OCI-LY7 (cell line): ENCODE results near the gene NCKAP1. TPM values are rescaled to one million over a fixed set of nuclear protein-coding genes. Genes with fewer than 3 reads are reported as not detected.

Experiments used
- BruUV-seq: library from RNA; stranded (reverse); fragments of 400-500 nt; replicated peaks from 2 replicates; lab custom pipeline; 2021; lab: Mats Ljungman, UMichigan
- CTCF ChIA-PET: fragments of 300-600 bp; sonication (Branson Sonifier 250); formaldehyde crosslinking; loops from one replicate; lab custom pipeline; 2022; ENCODE audit warnings: antibody characterized with exemption; ENCODE audit not compliant: unreplicated experiment; lab: Charles Lee
- POLR2A ChIA-PET: fragments of 300-600 bp; sonication (Branson Sonifier 250); formaldehyde crosslinking; loops from one replicate; lab custom pipeline; 2022; ENCODE audit warnings: antibody characterized with exemption; lab: Charles Lee
- DNase-seq: peaks from one replicate; pipeline ENCODE4 v3.0.0-alpha.2; 2015; ENCODE audit warnings: low spot score
- H2AFZ ChIP-seq: fragments of 200-600 bp; sonication (generic), shearing (Covaris generic); 2 replicates; pipeline ENCODE4 v1.6.1; 2014; ENCODE audit warnings: mild to moderate bottlenecking, antibody characterized with exemption, low read length, moderate library complexity
- H3K27ac ChIP-seq: fragments of 200-600 bp; sonication (generic); 2 replicates; pipeline ENCODE4 v1.5.1; 2014; ENCODE audit warnings: mixed run types, low read depth, mild to moderate bottlenecking, moderate library complexity, low read length, inconsistent platforms; ENCODE audit not compliant: poor library complexity, severe bottlenecking
- H3K36me3 ChIP-seq: fragments of 200-600 bp; sonication (generic); 2 replicates; pipeline ENCODE4 v1.6.1; 2014; ENCODE audit warnings: mild to moderate bottlenecking, antibody characterized with exemption, low read length, moderate library complexity, mixed read lengths; ENCODE audit not compliant: insufficient read depth
- H3K4me1 ChIP-seq: fragments of 200-600 bp; sonication (generic); 2 replicates; pipeline ENCODE4 v1.5.1; 2014; ENCODE audit warnings: mild to moderate bottlenecking, low read length; ENCODE audit not compliant: insufficient read depth, poor library complexity, severe bottlenecking
- H3K4me2 ChIP-seq: fragments of 200-600 bp; sonication (generic); 2 replicates; pipeline ENCODE4 v1.6.1; 2014; ENCODE audit warnings: mild to moderate bottlenecking, low read length
- H3K4me3 ChIP-seq: fragments of 200-600 bp; sonication (generic); 2 replicates; pipeline ENCODE4 v1.5.1; 2014; ENCODE audit warnings: mild to moderate bottlenecking, low read depth, low read length; ENCODE audit not compliant: poor library complexity, severe bottlenecking
- H3K79me2 ChIP-seq: fragments of 200-600 bp; sonication (generic); 2 replicates; pipeline ENCODE4 v1.6.1; 2016; ENCODE audit warnings: low read depth, mild to moderate bottlenecking, low read length, moderate library complexity, mixed read lengths; ENCODE audit not compliant: insufficient read depth
- H3K9me2 ChIP-seq: fragments of 200-600 bp; sonication (generic); 2 replicates; pipeline ENCODE4 v1.6.1; 2016; ENCODE audit warnings: mild to moderate bottlenecking, low read length, mixed read lengths; ENCODE audit not compliant: insufficient read depth
- H3K9me3 ChIP-seq: fragments of 200-600 bp; sonication (generic); 2 replicates; pipeline ENCODE4 v1.6.1; 2014; ENCODE audit warnings: mild to moderate bottlenecking, mixed run types, low read length, mixed read lengths
- H4K20me1 ChIP-seq: fragments of 200-600 bp; sonication (generic); 2 replicates; pipeline ENCODE4 v1.6.1; 2014; ENCODE audit warnings: mild to moderate bottlenecking, antibody characterized with exemption, low read length, moderate library complexity, mixed read lengths; ENCODE audit not compliant: insufficient read depth
- CTCF ChIP-seq: fragments of 200-600 bp; sonication (generic); conservative IDR thresholded peaks from 2 replicates; pipeline ENCODE4 v1.5.1; 2014; ENCODE audit warnings: mild to moderate bottlenecking, antibody characterized with exemption, low read length, moderate library complexity, mixed read lengths
- EZH2phosphoT487 ChIP-seq: fragments of 200-600 bp; sonication (generic); IDR thresholded peaks from 2 replicates; pipeline ENCODE4 v1.6.1; 2018; ENCODE audit warnings: low read depth, borderline replicate concordance, mild to moderate bottlenecking, mixed run types, antibody characterized with exemption, low read length, moderate library complexity, mixed read lengths
- intact Hi-C: fragments of 100-400 bp; cut with micrococcal nuclease; formaldehyde crosslinking; loops from one replicate; pipeline ENCODE4 v1.10.0; 2022; ENCODE audit not compliant: unreplicated experiment
- total RNA-seq, 2 experiments: library from RNA; depleted of rRNA in 1 of 2; stranded (reverse); fragments of >200 nt in 1 of 2; shearing (Covaris generic) in 1 of 2; gene quantifications; 2 replicates each; pipeline ENCODE4 v1.2.3, GENCODE V29; 2014 to 2022

NCKAP1 gene
- total RNA-seq, 2 experiments from 2014 or later: 0.06 to 0.55 TPM

GRCh38 chr2:182866461-182867406, 171.5 kb downstream of the NCKAP1 start, which contains the start of gene FRZB:
FRZB (minus strand) TSS chr2:182866637; CDS start chr2:182866552, 85 bp downstream.
- ChIA-PET CTCF (no interaction called here), POLR2A (interaction anchor here (0.6 to 2.1 kb wide), 4 partner anchors 11 to 456 kb away, joined by 3 to 9 read pairs (median 4); no protein-coding TSS in a partner anchor)
- H3K36me3 ChIP-seq: no peaks in the 10 kb centered on the region
- DNase-seq: no peak
- no peak within 1 kb of the TSS for H3K27ac ChIP-seq
- TF ChIP-seq EZH2phosphoT487 (no peak), CTCF (no peak)
- peaks cover 28% of the 10 kb centered on the region for H3K4me1 ChIP-seq
- H2AFZ ChIP-seq: peak within 1 kb of the TSS; percentile 99
- no peaks in the 10 kb centered on the region for H4K20me1 ChIP-seq
- no peaks in the 10 kb centered on the region for H3K79me2 ChIP-seq
- no peaks in the 10 kb centered on the region for H3K9me3 ChIP-seq
- H3K4me3 ChIP-seq: no peak within 1 kb of the TSS
- H3K9me2 ChIP-seq: no peaks in the 10 kb centered on the region
- BruUV-seq: no TSS peak
- intact Hi-C loops: no loop called here
- peak within 1 kb of the TSS; percentile 70; the same call in 1 of the 2 replicates for H3K4me2 ChIP-seq

GRCh38 chr2:182866095-182866460, 172.2 kb downstream of the NCKAP1 start:
- DNase-seq: no peak
- H3K79me2 ChIP-seq: no peaks in the 10 kb centered on the region
- CTCF ChIA-PET: no interaction called here
- H3K9me2 ChIP-seq: no peaks in the 10 kb centered on the region
- H3K4me3 ChIP-seq: no peak overlapping the region
- H4K20me1 ChIP-seq: no peaks in the 10 kb centered on the region
- no peaks in the 10 kb centered on the region for H3K36me3 ChIP-seq
- H2AFZ ChIP-seq: no peak overlapping the region; the same call in 1 of the 2 replicates
- POLR2A ChIA-PET: interaction anchor here (1.1 kb wide), 1 partner anchor 25 kb away, joined by 3 read pairs; no protein-coding TSS in a partner anchor
- H3K9me3 ChIP-seq: no peaks in the 10 kb centered on the region
- no peak overlapping the region for H3K4me2 ChIP-seq
- no peak for TF ChIP-seq CTCF
- TF ChIP-seq EZH2phosphoT487: no peak
- intact Hi-C loops: no loop called here
- no TSS peak for BruUV-seq
- no peak overlapping the region for H3K27ac ChIP-seq
- H3K4me1 ChIP-seq: peaks cover 28% of the 10 kb centered on the region
